NCI-H226 (cell line): ENCODE measurements around the gene IGF1R.
A peak's percentile ranks its signal among the peaks of the same experiment; 100 is the strongest.

Experiments used
- DNase-seq: peaks from one replicate; pipeline ENCODE4 v3.0.0-alpha.2; 2015

The IGF1R gene

GRCh38 chr15:98712845-98713584 lies 64.7 kb downstream of the IGF1R start:
- DNase-seq: no peak

- no peak for DNase-seq
Observed at GRCh38 chr15:98713585-98714001, 65.3 kb downstream of the IGF1R start.

- no peak for DNase-seq
Observed at GRCh38 chr15:98714922-98715321, 66.6 kb downstream of the IGF1R start.

GRCh38 chr15:98715401-98715800 lies 67.1 kb downstream of the IGF1R start:
- DNase-seq: no peak

GRCh38 chr15:98715890-98716443 lies 67.6 kb downstream of the IGF1R start:
- DNase-seq: no peak

GRCh38 chr15:98717371-98717770 lies 69.0 kb downstream of the IGF1R start:
- DNase-seq: no peak

- DNase-seq: no peak
Observed at GRCh38 chr15:98717942-98718341, 69.6 kb downstream of the IGF1R start.

GRCh38 chr15:98718426-98719136 lies 70.2 kb downstream of the IGF1R start:
- no peak for DNase-seq

- DNase-seq: no peak
Observed at GRCh38 chr15:98719137-98719740, 70.9 kb downstream of the IGF1R start.

GRCh38 chr15:98720031-98720430 lies 71.7 kb downstream of the IGF1R start:
- no peak for DNase-seq

- DNase-seq: no peak
Observed at GRCh38 chr15:98720577-98721565, 72.5 kb downstream of the IGF1R start.

GRCh38 chr15:98722209-98722608 lies 73.9 kb downstream of the IGF1R start:
- DNase-seq: no peak

- no peak for DNase-seq
Observed at GRCh38 chr15:98722645-98723044, 74.3 kb downstream of the IGF1R start.

GRCh38 chr15:98723195-98723594 lies 74.9 kb downstream of the IGF1R start:
- no peak for DNase-seq

- DNase-seq: no peak
Observed at GRCh38 chr15:98724048-98724447, 75.7 kb downstream of the IGF1R start.

- DNase-seq: no peak
Observed at GRCh38 chr15:98724494-98724893, 76.2 kb downstream of the IGF1R start.

GRCh38 chr15:98725874-98726273 lies 77.5 kb downstream of the IGF1R start:
- no peak for DNase-seq

GRCh38 chr15:98727115-98728040 lies 79.0 kb downstream of the IGF1R start:
- peak; percentile 100 for DNase-seq

GRCh38 chr15:98728082-98728810 lies 79.9 kb downstream of the IGF1R start:
- no peak for DNase-seq

- DNase-seq: no peak
Observed at GRCh38 chr15:98728811-98729160, 80.4 kb downstream of the IGF1R start.
